ENCODE results near the gene FGD1. TPM values are rescaled to one million over a fixed set of nuclear protein-coding genes. Genes with fewer than 3 reads are reported as not detected.

FGD1 gene
- total RNA-seq, 6 donors from 2014 or later: 1.0 to 4.1 (median 1.7) TPM

DNA sequence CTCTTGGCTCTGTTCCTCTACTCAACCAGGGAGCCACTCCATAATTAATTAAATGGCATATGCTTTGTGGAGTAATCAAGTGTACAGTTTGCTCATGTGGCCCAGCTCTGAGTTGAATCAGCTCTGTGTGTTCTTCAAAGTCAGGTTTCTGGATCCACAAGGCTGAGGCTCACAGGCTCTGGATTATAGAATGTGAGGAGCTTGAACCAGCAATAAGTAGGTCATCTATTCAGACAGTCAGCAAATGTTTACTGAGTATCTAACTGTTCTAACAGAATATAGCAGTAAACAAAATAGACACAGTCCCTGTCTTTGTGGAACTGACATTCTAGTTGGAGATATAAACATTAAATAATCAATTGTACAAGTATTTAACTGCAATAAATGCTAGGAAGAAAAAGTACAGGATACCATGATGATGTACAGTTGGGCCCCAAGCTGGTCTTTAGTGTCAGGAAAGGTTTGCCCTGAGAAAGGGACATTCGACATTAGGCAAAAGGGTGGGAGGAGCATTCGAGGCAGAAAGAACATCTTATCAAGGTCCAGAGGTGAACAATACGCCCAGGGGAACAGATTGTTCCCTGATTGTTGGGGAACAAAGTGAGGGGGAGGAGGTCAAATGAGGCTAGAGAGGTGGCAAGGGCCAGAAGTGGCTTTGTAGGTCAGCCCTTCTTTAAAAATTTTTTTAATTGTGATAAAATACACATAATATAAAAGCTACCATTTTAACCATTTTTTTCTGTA is 76.3 kb downstream of the FGD1 start:
- Histone ChIP-seq H3K36me3 (no peaks in the 10 kb centered on the region), H3K4me1 (no peaks in the 10 kb centered on the region), H3K9me3 (no peaks in the 10 kb centered on the region), H3K27ac (no peak overlapping the region), H3K4me3 (no peak overlapping the region), H3K27me3 (no peaks in the 10 kb centered on the region)
- 26 to 50% methylated on average over 3 of the region's 3 CpGs for WGBS, 2 donors
- no peak for ATAC-seq (ENCODE audit: low FRiP score in 2 of 2)
- peak in 2 of 4 donors; percentile 43 to 48 for TF ChIP-seq EP300 (IDR thresholded peaks at IDR 0.05)
- TF ChIP-seq POLR2A (IDR thresholded peaks at IDR 0.05): no peak
- no peak for TF ChIP-seq POLR2AphosphoS5 (IDR thresholded peaks at IDR 0.05)
- TF ChIP-seq CTCF (IDR thresholded peaks at IDR 0.05): no peak
- DNase-seq: no peak

- ATAC-seq (ENCODE audit: low FRiP score in 2 of 2): no peak
- H3K27ac ChIP-seq: no peak overlapping the region
- H3K27me3 ChIP-seq: no peaks in the 10 kb centered on the region
- H3K4me1 ChIP-seq: no peaks in the 10 kb centered on the region
- H3K4me3 ChIP-seq: no peak overlapping the region
- 77 to 94% methylated on average over 2 of the region's 2 CpGs for WGBS, 2 donors
- H3K9me3 ChIP-seq: no peaks in the 10 kb centered on the region
- no peak for TF ChIP-seq POLR2A (IDR thresholded peaks at IDR 0.05)
- no peak for TF ChIP-seq EP300 (IDR thresholded peaks at IDR 0.05)
- no peak for TF ChIP-seq POLR2AphosphoS5 (IDR thresholded peaks at IDR 0.05)
- no peak for DNase-seq
- no peaks in the 10 kb centered on the region for H3K36me3 ChIP-seq
Measured at GRCh38 chrX:54416965-54417364, 79.1 kb downstream of the FGD1 start.

DNA sequence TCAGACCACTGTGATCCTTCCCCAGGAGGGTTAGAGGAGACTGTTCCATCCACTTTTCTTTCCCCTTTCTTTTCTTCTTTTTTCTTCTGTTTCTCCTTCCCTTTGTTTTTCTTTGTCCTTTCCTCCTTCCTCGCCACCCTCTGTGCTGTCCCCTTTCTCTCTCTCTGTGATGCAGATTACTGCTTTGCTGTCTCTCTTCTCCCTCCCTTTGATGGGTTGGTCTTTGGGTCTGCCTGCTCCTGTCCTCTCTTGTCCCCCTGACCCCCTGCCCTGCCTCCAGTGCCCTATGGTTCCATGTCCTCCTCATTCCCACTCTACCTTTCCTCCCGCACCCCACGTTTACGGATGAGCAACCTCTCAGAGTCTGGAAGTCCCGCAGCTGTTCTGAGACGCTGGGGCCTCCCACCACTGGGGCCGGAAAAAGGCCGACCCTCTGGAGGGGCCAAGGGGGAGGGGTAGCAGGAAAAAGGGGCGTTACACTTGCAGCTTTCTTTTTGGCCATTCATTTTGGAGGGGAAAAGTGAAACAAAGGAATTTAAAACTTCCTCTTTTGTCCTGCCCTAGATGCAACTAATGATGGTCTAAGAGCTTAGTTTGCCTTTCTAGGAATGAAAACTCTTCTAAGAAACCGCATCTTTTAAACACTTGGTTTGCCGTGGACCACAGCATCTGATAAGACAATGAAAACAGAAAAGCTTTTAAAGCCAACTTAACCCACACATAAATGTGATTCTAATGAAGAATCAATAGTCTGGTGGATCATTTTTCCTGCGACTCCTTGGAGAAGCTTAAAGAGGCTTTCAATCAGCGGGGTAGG is 80.3 kb downstream of the FGD1 start:
- Histone ChIP-seq H3K9me3 (no peaks in the 10 kb centered on the region), H3K27ac (no peak overlapping the region), H3K36me3 (no peaks in the 10 kb centered on the region), H3K4me1 (no peaks in the 10 kb centered on the region), H3K27me3 (no peaks in the 10 kb centered on the region), H3K4me3 (no peak overlapping the region)
- TF ChIP-seq EP300 (IDR thresholded peaks at IDR 0.05) (no peak), CTCF (IDR thresholded peaks at IDR 0.05) (no peak), POLR2AphosphoS5 (IDR thresholded peaks at IDR 0.05) (no peak), POLR2A (IDR thresholded peaks at IDR 0.05) (no peak)
- WGBS, 2 donors: 23 to 38% methylated on average over 11 to 13 of the region's 13 CpGs
- ATAC-seq (ENCODE audit: low FRiP score in 2 of 2) (no peak), DNase-seq (no peak)

DNA sequence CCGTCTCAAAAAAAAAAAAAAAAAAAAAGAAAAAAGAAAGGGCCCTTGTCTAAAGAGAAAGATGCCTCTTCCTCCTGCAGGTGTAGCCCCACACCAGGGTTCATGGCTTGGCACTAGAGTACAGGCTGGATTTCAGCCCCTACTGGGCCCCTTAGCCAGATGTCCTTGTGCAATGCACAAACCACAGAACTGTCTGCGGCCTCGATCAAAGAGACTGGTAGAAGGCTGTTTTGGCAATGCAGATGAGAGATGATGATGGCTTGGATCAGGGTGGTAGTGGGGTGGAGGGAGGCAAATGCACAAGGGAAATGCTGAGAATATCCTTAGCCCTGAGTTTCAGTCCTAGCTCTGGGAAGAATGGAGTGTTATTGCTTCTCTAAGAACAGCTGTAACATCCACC is 82.3 kb downstream of the FGD1 start:
- no peaks in the 10 kb centered on the region for H3K4me1 ChIP-seq
- WGBS, 2 donors: 65 to 73% methylated on average over 3 of the region's 3 CpGs
- H3K9me3 ChIP-seq: no peaks in the 10 kb centered on the region
- no peak for TF ChIP-seq POLR2A (IDR thresholded peaks at IDR 0.05)
- TF ChIP-seq POLR2AphosphoS5 (IDR thresholded peaks at IDR 0.05): no peak
- no peak for TF ChIP-seq CTCF (IDR thresholded peaks at IDR 0.05)
- no peak for TF ChIP-seq EP300 (IDR thresholded peaks at IDR 0.05)
- no peak overlapping the region for H3K27ac ChIP-seq
- no peaks in the 10 kb centered on the region for H3K36me3 ChIP-seq
- H3K4me3 ChIP-seq: no peak overlapping the region
- no peak for DNase-seq
- no peaks in the 10 kb centered on the region for H3K27me3 ChIP-seq
- no peak for ATAC-seq (ENCODE audit: low FRiP score in 2 of 2)

DNA sequence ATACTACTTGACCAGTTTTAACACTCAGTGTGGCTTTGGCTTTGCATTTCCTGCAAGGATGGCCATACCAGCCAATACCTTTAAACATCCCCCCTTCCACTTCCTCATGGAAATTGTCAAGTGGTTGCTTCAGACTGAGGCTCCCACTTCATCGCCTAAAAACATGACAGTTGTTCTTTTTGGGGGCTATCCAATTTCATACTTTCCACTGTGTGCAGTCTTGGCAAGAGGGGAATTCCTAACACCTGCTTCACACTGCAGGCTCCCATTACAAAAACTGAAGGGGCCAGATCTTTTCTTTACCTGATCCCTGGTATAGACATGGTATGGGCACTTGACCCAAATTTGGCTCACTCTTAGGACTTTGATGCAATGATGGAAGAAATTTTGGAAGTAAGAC is 84.3 kb downstream of the FGD1 start:
- Histone ChIP-seq H3K27me3 (no peaks in the 10 kb centered on the region), H3K27ac (no peak overlapping the region), H3K4me1 (no peaks in the 10 kb centered on the region), H3K4me3 (no peak overlapping the region), H3K36me3 (no peaks in the 10 kb centered on the region), H3K9me3 (no peaks in the 10 kb centered on the region)
- no peak for DNase-seq
- TF ChIP-seq POLR2A (IDR thresholded peaks at IDR 0.05): no peak
- TF ChIP-seq EP300 (IDR thresholded peaks at IDR 0.05): no peak
- no peak for TF ChIP-seq CTCF (IDR thresholded peaks at IDR 0.05)
- TF ChIP-seq POLR2AphosphoS5 (IDR thresholded peaks at IDR 0.05): no peak
- WGBS, 2 donors: 24 to 57% methylated on average over 1 of the region's 1 CpG
- ATAC-seq (ENCODE audit: low FRiP score in 2 of 2): no peak
